ENCODE data around the gene ELMO2.

- TF ChIP-seq, protein P1, sequence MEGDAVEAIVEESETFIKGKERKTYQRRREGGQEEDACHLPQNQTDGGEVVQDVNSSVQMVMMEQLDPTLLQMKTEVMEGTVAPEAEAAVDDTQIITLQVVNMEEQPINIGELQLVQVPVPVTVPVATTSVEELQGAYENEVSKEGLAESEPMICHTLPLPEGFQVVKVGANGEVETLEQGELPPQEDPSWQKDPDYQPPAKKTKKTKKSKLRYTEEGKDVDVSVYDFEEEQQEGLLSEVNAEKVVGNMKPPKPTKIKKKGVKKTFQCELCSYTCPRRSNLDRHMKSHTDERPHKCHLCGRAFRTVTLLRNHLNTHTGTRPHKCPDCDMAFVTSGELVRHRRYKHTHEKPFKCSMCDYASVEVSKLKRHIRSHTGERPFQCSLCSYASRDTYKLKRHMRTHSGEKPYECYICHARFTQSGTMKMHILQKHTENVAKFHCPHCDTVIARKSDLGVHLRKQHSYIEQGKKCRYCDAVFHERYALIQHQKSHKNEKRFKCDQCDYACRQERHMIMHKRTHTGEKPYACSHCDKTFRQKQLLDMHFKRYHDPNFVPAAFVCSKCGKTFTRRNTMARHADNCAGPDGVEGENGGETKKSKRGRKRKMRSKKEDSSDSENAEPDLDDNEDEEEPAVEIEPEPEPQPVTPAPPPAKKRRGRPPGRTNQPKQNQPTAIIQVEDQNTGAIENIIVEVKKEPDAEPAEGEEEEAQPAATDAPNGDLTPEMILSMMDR (conservative IDR thresholded peaks at IDR 0.05 in 1 of 2, IDR thresholded peaks at IDR 0.05 in 1 of 2; ENCODE audit: extremely low read depth in 1 of 2, insufficient read depth in 1 of 2, low read depth in 1 of 2, low read length in 2 of 2): no peak
- TF ChIP-seq EZH2 (IDR thresholded peaks at IDR 0.05; ENCODE audit: borderline replicate concordance, low read length): no peak
Measured at GRCh38 chr20:46350986-46351267, 55.5 kb downstream of the ELMO2 start.
